Smooth muscle cell (in vitro differentiated cells): ENCODE results near the gene DBH. TPM values are rescaled to one million over a fixed set of nuclear protein-coding genes. Genes with fewer than 3 reads are reported as not detected.

Experiments used
- DNase-seq: peaks from one replicate; lab custom pipeline; 2025; ENCODE audit not compliant: unreplicated experiment; lab: John Stamatoyannopoulos, UW
- H2AFZ ChIP-seq: fragments of 200-600 bp; sonication (generic); 2 replicates; pipeline ENCODE4 v1.6.0; 2016; ENCODE audit warnings: antibody characterized with exemption, low read depth, mild to moderate bottlenecking
- H3F3A ChIP-seq: fragments of 200-600 bp; sonication (generic); 2 replicates; pipeline ENCODE4 v1.6.0; 2017; ENCODE audit warnings: antibody characterized with exemption, low read depth
- H3K27ac ChIP-seq: fragments of 200-600 bp; sonication (generic); 2 replicates; pipeline ENCODE4 v1.5.1; 2016; ENCODE audit warnings: low read depth, mild to moderate bottlenecking
- H3K27me3 ChIP-seq: fragments of 200-600 bp; sonication (generic); 2 replicates; pipeline ENCODE4 v1.6.1; 2016; ENCODE audit warnings: low read depth, mild to moderate bottlenecking
- H3K36me3 ChIP-seq: fragments of 200-600 bp; sonication (generic); 2 replicates; pipeline ENCODE4 v1.5.1; 2016; ENCODE audit warnings: low read depth
- H3K4me1 ChIP-seq: fragments of 200-600 bp; sonication (generic); 2 replicates; pipeline ENCODE4 v1.5.1; 2016; ENCODE audit warnings: low read depth
- H3K4me2 ChIP-seq: fragments of 200-600 bp; sonication (generic); 2 replicates; pipeline ENCODE4 v1.6.0; 2016; ENCODE audit warnings: mild to moderate bottlenecking
- H3K4me3 ChIP-seq: fragments of 200-600 bp; sonication (generic); 2 replicates; pipeline ENCODE4 v1.5.1; 2016; ENCODE audit warnings: mild to moderate bottlenecking
- H3K79me2 ChIP-seq: fragments of 200-600 bp; sonication (generic); 2 replicates; pipeline ENCODE4 v1.6.0; 2016; ENCODE audit warnings: low read depth, mild to moderate bottlenecking
- H3K9ac ChIP-seq: fragments of 200-600 bp; sonication (generic); 2 replicates; pipeline ENCODE4 v1.6.0; 2016; ENCODE audit warnings: low read depth
- H3K9me3 ChIP-seq: fragments of 200-600 bp; sonication (generic); replicated peaks from 2 replicates; pipeline ENCODE4 v1.5.1; 2016; ENCODE audit warnings: low read depth
- H4K20me1 ChIP-seq: fragments of 200-600 bp; sonication (generic); 2 replicates; pipeline ENCODE4 v1.6.0; 2016; ENCODE audit warnings: low read depth
- WGBS: methylation state at CpG from one replicate; pipeline ENCODE4 v1.1.7; 2016; ENCODE audit warnings: low lambda C conversion rate; 5-methylcytosine and 5-hydroxymethylcytosine counted together
- polyA plus RNA-seq: library from polyadenylated mRNA; unstranded; fragments of >200 nt; fragmentation: Nextera tagmentation; extraction: Ambion mirVana; gene quantifications from 2 replicates; pipeline ENCODE4 v1.2.1, GENCODE V29; 2016
- total RNA-seq: library from RNA; depleted of rRNA; stranded (reverse); fragments of >200 nt; gene quantifications from 2 replicates; pipeline ENCODE4 v1.2.3, GENCODE V29; 2014
- TF ChIP-seq, protein P1 (sequence below): fragments of 200-600 bp; sonication (generic); IDR thresholded peaks from 2 replicates; pipeline ENCODE4 v1.5.1; 2017; ENCODE audit warnings: borderline replicate concordance, mild to moderate bottlenecking, antibody characterized with exemption; ENCODE audit not compliant: insufficient read depth, poor library complexity, severe bottlenecking

The DBH gene
- total and polyA plus RNA-seq, 2 experiments from 2014 or later: 0.22 TPM; not detected in 1

- Histone ChIP-seq H3K4me2 (no peak overlapping the region), H2AFZ (no peak overlapping the region), H3K27me3 (no peaks in the 10 kb centered on the region), H3K9me3 (no peaks in the 10 kb centered on the region), H3K9ac (no peak overlapping the region), H3K4me1 (peaks cover 4% of the 10 kb centered on the region), H3K4me3 (no peak overlapping the region), H3K79me2 (no peaks in the 10 kb centered on the region), H3F3A (no peaks in the 10 kb centered on the region), H3K27ac (no peak overlapping the region), H4K20me1 (no peaks in the 10 kb centered on the region), H3K36me3 (no peaks in the 10 kb centered on the region)
- TF ChIP-seq, protein P1, sequence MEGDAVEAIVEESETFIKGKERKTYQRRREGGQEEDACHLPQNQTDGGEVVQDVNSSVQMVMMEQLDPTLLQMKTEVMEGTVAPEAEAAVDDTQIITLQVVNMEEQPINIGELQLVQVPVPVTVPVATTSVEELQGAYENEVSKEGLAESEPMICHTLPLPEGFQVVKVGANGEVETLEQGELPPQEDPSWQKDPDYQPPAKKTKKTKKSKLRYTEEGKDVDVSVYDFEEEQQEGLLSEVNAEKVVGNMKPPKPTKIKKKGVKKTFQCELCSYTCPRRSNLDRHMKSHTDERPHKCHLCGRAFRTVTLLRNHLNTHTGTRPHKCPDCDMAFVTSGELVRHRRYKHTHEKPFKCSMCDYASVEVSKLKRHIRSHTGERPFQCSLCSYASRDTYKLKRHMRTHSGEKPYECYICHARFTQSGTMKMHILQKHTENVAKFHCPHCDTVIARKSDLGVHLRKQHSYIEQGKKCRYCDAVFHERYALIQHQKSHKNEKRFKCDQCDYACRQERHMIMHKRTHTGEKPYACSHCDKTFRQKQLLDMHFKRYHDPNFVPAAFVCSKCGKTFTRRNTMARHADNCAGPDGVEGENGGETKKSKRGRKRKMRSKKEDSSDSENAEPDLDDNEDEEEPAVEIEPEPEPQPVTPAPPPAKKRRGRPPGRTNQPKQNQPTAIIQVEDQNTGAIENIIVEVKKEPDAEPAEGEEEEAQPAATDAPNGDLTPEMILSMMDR: no peak
- 95% methylated on average over 7 of the region's 7 CpGs for WGBS
- no peak for DNase-seq
Observed at GRCh38 chr9:133641396-133641655, 5.2 kb downstream of the DBH start.

GRCh38 chr9:133641861-133642595 is 5.9 kb downstream of the DBH start:
- Histone ChIP-seq H3K4me1 (peaks cover 4% of the 10 kb centered on the region), H3K9ac (no peak overlapping the region), H3K27me3 (no peaks in the 10 kb centered on the region), H2AFZ (no peak overlapping the region), H3K36me3 (no peaks in the 10 kb centered on the region), H3K27ac (no peak overlapping the region), H3K4me3 (no peak overlapping the region), H3F3A (no peaks in the 10 kb centered on the region), H4K20me1 (no peaks in the 10 kb centered on the region), H3K9me3 (no peaks in the 10 kb centered on the region), H3K79me2 (no peaks in the 10 kb centered on the region), H3K4me2 (no peak overlapping the region)
- TF ChIP-seq, protein P1: no peak
- no peak for DNase-seq
- WGBS: 96% methylated on average over 25 of the region's 25 CpGs

GRCh38 chr9:133642708-133643361 is 6.7 kb downstream of the DBH start:
- H3F3A ChIP-seq: no peaks in the 10 kb centered on the region
- H3K36me3 ChIP-seq: no peaks in the 10 kb centered on the region
- no peaks in the 10 kb centered on the region for H3K27me3 ChIP-seq
- H3K4me1 ChIP-seq: no peaks in the 10 kb centered on the region
- TF ChIP-seq, protein P1: no peak
- no peaks in the 10 kb centered on the region for H3K9me3 ChIP-seq
- H3K4me3 ChIP-seq: no peak overlapping the region
- H3K4me2 ChIP-seq: no peak overlapping the region
- 84% methylated on average over 15 of the region's 16 CpGs for WGBS
- H4K20me1 ChIP-seq: no peaks in the 10 kb centered on the region
- no peak for DNase-seq
- H3K9ac ChIP-seq: no peak overlapping the region
- no peaks in the 10 kb centered on the region for H3K79me2 ChIP-seq
- no peak overlapping the region for H3K27ac ChIP-seq
- H2AFZ ChIP-seq: no peak overlapping the region

DNA sequence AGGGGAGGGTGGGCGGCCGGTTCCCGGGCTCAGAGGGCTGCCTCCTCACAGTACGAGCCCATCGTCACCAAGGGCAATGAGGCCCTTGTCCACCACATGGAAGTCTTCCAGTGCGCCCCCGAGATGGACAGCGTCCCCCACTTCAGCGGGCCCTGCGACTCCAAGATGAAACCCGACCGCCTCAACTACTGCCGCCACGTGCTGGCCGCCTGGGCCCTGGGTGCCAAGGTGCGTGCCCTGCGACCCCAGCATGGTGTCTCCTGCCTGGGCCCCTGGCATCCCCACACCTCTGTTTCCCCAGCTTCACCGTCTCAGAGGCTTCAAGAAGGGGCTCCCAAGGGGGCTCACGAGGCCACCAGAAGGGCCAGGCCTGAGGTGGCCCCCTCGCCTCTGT is 7.2 kb downstream of the DBH start:
- Histone ChIP-seq H3K4me3 (no peak overlapping the region), H3K4me1 (no peaks in the 10 kb centered on the region), H3K79me2 (no peaks in the 10 kb centered on the region), H3K9me3 (no peaks in the 10 kb centered on the region), H3K27me3 (no peaks in the 10 kb centered on the region), H3K9ac (no peak overlapping the region), H2AFZ (no peak overlapping the region), H3F3A (no peaks in the 10 kb centered on the region), H3K36me3 (no peaks in the 10 kb centered on the region), H3K4me2 (no peak overlapping the region), H3K27ac (no peak overlapping the region), H4K20me1 (no peaks in the 10 kb centered on the region)
- no peak for DNase-seq
- TF ChIP-seq, protein P1: no peak
- 96% methylated on average over 17 of the region's 20 CpGs for WGBS
